HG02938 (cell line): ENCODE data around the gene YTHDF2.
"Not testable (repeated sequence)": the region's sequence is repeated elsewhere in the genome, so short reads cannot be mapped to it uniquely, and the experiment has no call there.

Experiments
- ATAC-seq: cut with Tn5 transposase; IDR thresholded peaks from one replicate; pipeline ENCODE4 v1.9.1; 2021; ENCODE audit warnings: mild to moderate bottlenecking, moderate library complexity; ENCODE audit not compliant: unreplicated experiment

The YTHDF2 gene

GRCh38 chr1:28736450-28737306 is at the start of gene YTHDF2:
Gene YTHDF2, plus strand, starts transcription at chr1:28736940. Its CDS starts 181 bp downstream, at chr1:28737121.
- ATAC-seq, result peak; percentile 79

DNA sequence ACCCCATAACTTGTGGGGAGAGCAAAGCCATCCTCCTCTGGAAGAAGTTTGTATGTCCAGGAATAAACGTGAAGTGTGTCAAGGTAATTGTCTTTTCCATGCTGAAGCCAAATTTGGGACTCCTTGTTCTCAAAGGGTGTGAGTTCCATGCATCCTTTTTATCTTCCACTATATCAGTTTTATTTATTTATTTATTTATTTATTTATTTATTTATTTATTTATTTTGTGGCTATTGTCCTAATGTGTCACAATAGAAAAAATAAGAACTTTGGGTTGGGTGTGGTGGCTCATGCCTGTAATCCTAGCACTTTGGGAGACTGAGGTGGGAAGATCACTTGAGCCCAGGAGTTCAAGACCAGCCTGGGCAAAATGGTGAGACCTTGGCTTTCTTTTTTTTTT is 45.1 kb upstream of the YTHDF2 start:
- ATAC-seq, result not testable (repeated sequence)

DNA sequence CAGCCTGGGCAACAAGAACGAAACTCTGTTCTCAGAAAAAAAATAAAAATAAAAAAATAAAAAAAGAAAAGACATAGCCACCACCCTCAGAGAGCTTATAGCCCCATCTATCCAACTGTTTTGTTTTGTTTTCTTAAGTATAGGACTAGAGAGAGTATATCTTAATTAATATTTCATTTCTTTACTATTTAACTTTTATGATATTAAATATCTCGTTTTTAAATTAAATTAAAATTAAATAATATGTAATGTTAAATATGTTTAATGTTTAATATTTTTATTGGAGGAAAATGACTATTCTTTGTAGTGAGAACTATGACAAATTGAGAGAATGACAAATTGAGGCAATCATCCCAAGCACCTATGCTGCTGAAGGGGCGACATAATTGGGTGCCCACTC is 33.1 kb upstream of the YTHDF2 start:
- ATAC-seq, result no peak

DNA sequence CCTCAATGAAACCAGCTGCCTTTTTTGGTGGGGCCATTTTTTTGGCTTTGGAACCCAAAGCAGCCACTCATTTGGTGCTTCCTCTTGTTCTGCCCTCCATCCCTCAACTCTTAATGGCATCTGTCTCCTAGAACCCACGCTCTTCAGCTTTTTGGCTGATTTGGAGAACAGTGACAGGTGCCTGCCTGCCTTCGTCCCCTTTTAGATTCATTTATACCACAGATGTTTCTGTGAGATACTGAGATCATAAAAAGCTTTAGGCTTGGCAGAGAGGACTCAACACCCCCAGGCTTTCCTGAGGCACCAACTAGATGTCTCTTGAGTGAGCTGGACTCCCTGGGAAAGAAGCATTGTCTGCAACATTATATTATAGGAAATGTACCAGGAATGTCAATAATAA is 20.4 kb upstream of the YTHDF2 start:
- ATAC-seq, result no peak

GRCh38 chr1:28718166-28718565 is 18.6 kb upstream of the YTHDF2 start:
- ATAC-seq, result no peak

DNA sequence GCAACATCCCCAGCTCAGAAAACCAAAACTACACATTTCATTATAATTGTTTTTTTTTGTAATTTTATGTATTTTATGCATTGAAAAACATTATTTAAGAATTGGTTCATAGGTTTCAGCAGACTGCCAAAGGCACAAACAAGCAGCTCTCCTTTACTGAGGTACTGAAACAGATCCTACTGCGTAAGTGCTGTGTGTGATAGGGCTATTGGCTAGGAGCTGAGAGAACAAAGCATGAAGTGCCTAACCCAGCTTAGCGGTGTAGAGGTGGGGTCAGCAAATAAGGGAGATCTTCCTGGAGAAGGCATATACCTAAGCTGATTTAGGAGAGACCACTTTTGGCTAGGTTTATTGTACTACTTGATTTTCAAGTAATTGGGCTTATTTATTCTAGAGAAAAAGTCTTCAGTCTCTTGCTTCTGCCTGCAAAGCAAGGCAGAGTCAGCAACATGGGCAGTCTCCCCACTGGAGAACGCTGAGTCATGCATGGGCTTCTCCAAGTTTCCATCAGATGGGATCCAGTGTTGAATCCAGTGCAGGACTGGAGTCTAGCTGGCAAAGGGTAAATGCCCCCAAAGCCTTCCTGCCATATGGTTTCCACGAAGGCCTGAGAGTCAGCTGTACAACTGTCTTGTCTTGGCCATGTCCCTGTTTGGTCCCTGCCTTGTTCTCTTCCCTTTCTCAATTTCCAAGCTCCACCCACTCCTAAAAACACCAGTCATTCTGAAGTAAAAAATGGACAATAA is 18.0 kb upstream of the YTHDF2 start:
- ATAC-seq, result no peak

DNA sequence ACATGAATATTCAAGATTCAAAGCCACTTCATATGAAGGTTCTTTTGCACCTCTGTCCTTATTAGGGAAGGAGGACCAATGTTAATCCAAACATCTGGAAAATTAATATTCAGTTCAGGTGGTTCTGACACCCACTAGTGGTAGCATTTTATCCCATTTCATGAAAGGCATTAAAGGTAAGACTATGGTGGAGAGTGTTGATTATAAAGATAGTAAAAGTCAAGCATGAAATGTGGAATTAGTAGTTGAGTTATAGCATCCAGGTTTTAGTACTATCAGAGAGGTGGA is 17.5 kb upstream of the YTHDF2 start:
- ATAC-seq, result no peak

- ATAC-seq, result no peak
These were observed 16.4 kb upstream of the YTHDF2 start for GRCh38 chr1:28720376-28720775.

DNA sequence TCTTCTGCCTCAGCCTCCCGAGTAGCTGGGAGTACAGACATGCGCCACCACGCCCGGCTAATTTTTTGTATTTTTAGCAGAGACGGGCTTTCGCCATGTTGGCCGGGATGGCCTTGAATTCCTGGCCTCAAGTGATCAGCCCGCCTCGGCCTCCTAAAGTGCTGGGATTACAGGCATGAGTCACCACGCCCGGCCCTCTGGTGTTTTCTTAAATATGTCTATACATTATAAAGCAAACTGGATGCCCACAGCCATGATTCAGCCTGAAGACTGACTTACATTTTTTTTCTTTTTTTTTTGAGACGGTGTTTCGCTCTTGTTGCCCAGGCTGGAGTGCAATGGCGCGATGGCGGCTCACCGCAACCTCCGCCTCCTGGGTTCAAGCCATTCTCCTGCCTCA is 14.8 kb upstream of the YTHDF2 start:
- ATAC-seq, result not testable (repeated sequence)

GRCh38 chr1:28725365-28725764 is 11.4 kb upstream of the YTHDF2 start:
- not testable (repeated sequence) for ATAC-seq

DNA sequence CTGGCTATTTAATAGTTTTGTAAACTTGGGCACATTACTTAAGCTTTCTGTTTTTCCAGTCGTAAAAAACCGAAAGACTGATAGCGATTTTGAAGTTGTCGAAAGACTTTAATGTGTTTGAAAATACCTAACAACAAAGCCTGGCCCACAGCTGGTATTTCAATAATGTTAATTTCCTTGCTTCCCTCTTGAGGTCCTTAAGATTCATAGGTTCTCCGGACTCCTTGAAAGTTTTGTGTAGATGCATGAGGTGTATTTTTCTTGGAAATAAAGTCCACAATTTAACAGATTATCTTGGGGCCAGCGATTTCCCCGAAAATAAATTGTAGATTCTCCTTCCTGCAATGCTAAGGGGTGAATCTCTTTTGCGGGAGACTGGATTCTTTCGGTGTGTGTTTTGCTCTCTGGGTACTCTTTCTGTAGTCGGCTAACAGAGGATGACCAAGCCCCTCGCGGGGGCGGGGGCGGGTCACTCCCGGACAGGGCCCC is 735 bp upstream of the YTHDF2 start:
- no peak for ATAC-seq

DNA sequence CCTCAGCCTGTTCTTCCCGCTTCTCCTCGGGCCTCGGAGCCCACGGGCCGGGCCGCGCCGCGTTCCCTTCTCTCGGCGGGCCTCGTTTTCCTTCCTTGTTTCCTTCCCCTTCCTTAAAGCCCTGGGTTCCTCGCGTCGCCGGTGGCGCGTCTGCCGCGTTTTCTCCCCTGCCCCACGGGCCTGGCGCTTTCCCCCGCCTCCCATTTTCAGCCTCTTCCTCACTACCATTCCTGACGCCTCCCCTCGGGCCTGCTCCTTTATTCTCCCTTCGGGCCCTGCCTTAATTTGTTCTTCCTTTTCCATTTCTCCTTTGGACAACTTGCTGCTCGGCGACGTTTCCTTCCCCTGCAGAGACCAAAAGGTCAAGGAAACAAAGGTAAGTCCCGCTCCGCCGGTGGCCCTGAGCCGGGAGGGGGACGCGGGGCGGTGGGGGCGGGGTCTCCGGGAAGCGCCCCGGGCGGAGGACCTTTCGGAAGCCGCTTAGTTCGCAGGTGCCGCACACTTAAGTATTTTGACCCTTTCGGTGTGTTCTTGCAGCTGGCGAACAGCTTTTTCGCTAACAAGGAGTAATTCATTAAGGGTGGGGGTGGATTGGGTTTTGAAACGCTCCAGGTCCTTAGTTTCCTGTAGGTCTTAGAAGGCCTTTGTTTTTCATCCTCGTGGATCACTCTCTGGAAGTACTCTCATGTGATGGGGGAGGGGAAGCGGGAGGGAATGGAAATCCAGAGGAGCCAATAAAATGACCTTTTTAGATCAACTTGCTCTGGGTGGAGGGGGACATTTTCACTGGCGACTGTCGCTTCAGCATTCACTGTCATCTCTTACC is 780 bp downstream of the YTHDF2 start:
- peak; percentile 18 for ATAC-seq

- ATAC-seq, result no peak
These were observed 3.4 kb downstream of the YTHDF2 start for GRCh38 chr1:28740118-28740517.

GRCh38 chr1:28744184-28744583 is 7.4 kb downstream of the YTHDF2 start:
- no peak for ATAC-seq

DNA sequence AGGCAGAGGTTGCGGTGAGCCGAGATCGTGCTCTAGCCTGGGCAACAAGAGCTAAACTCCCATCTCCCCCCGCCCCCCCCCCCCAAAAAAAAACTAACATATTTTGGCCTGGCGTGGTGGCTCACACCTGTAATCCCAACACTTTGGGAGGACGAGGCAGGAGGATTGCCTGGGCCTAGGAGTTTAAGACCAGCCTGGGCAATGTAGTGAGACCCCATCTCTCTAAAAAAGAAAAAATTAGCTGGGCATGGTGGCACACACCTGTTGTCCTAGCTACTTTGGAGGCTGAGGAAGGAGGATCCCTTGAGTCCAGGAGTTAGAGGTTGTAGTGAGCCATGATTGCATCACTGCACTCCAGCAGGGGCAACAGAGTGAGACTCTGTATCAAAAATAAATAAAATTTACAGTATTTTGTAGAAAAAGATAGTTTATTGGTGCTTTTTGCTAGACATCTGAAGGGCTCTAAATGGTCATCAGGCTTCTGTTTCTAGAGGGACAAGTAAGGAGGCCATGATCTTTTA is 9.0 kb downstream of the YTHDF2 start:
- no peak for ATAC-seq

DNA sequence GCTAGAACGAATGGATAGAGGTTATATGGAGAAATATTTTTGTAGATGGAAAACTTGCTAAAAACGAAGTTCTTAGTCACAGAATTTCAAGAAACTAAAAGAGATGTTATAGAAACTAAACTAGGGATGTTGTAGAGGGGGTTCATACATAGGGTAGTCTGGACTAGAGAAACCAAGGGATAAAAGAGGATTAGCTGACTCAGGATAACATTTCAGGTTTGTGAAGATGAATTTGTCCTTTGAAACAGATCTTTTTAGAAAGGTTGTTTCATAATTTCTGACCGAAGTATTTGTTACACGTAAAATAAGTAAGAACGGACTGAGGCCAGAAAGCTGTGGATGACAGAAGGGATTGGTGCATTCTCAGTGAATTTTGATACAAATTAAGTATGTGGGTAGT is 13.6 kb downstream of the YTHDF2 start:
- ATAC-seq, result no peak

GRCh38 chr1:28750771-28751294 is 14.1 kb downstream of the YTHDF2 start:
- ATAC-seq, result not testable (repeated sequence)

- no peak for ATAC-seq
These were observed 14.7 kb downstream of the YTHDF2 start for GRCh38 chr1:28751315-28752060.

GRCh38 chr1:28755701-28756100 is 19.0 kb downstream of the YTHDF2 start:
- ATAC-seq, result no peak

DNA sequence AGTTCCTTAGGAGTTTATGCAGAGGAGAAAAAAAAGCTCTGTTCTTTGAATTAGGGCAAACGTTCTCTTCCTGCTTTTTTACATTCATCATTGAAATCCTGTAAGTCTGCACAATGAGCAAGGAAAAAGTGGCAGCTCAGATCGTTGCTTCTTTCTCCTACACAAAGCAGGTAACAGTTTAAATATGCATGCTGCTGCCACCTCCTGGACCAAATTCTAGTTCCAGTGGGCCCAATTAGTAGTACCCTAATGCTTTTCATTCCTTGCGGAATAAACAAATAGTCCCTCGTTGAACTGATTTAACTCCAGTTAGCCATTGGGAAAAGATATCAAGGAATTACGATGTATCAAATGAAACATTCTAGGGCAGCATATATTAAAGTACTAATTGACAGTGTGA is 20.1 kb downstream of the YTHDF2 start:
- no peak for ATAC-seq
